ENCODE results near the gene SORL1-AS1.

SORL1-AS1 gene

GRCh38 chr11:121467471-121467870, 14.7 kb upstream of the SORL1-AS1 start:
- no peaks in the 10 kb centered on the region for H3K27me3 Mint-ChIP-seq (ENCODE audit: low read depth)
- no peak overlapping the region for H3K4me3 Mint-ChIP-seq
- H3K4me1 Mint-ChIP-seq: peaks cover 47% of the 10 kb centered on the region
- H3K36me3 Mint-ChIP-seq: peaks cover 3% of the 10 kb centered on the region
- peak overlapping the region; percentile 97 for H3K27ac Mint-ChIP-seq
- no peaks in the 10 kb centered on the region for H3K9me3 Mint-ChIP-seq
- no peak for DNase-seq (ENCODE audit: low spot score in 2 of 2, unreplicated experiment in 2 of 2)
- no peak for TF ChIP-seq CTCF (IDR thresholded peaks at IDR 0.05; ENCODE audit: unreplicated experiment)

GRCh38 chr11:121466063-121466794, 13.5 kb upstream of the SORL1-AS1 start:
- peak; percentile 68 to 83 for DNase-seq (ENCODE audit: low spot score in 2 of 2, unreplicated experiment in 2 of 2)
- Mint-ChIP-seq H3K27me3 (ENCODE audit: low read depth) (no peaks in the 10 kb centered on the region), H3K36me3 (peaks cover 3% of the 10 kb centered on the region), H3K4me3 (peak overlapping the region; percentile 7), H3K4me1 (peaks cover 58% of the 10 kb centered on the region), H3K9me3 (no peaks in the 10 kb centered on the region), H3K27ac (peak overlapping the region; percentile 97)
- no peak for TF ChIP-seq CTCF (IDR thresholded peaks at IDR 0.05; ENCODE audit: unreplicated experiment)

- H3K4me1 Mint-ChIP-seq: peaks cover 63% of the 10 kb centered on the region
Measured at GRCh38 chr11:121465709-121466062, 12.9 kb upstream of the SORL1-AS1 start.

DNA sequence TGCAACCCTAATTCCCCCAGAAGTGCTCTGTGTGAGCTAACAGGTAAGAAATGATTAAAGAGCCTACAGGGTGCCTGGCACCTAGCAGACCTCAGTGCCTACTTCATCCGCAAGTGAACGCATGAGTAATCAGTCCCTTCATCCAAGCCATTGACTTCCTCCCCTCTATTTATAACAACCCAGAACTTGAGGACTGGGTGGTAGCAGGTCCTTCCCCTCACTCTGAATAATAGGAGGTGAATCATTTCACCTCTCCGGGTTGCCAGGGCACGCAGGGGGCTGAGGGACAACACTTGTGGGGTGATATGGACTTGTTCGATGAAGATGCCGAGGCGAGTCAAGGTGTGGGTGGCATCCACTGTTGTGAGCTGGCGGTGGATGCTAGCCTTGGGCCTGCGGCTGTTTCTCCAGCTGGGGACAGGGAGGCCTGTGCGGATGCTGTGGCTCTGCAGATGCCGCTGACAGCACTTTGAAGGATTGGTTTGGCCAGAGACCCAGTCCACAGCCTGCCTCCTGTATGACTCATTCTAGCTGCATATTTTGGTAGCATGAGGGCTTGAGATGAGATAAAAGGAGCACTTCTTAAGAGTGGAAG, 11.7 kb upstream of the SORL1-AS1 start:
- Mint-ChIP-seq H3K4me1 (peaks cover 73% of the 10 kb centered on the region), H3K27ac (peak overlapping the region; percentile 97), H3K4me3 (no peak overlapping the region)

More at GRCh38 chr11:121465709-121466062, 12.9 kb upstream of the SORL1-AS1 start:
- Mint-ChIP-seq H3K27me3 (ENCODE audit: low read depth) (no peaks in the 10 kb centered on the region), H3K36me3 (no peaks in the 10 kb centered on the region), H3K4me3 (peak overlapping the region; percentile 7), H3K9me3 (no peaks in the 10 kb centered on the region), H3K27ac (peak overlapping the region; percentile 97)
- DNase-seq (ENCODE audit: low spot score in 2 of 2, unreplicated experiment in 2 of 2): no peak
- TF ChIP-seq CTCF (IDR thresholded peaks at IDR 0.05; ENCODE audit: unreplicated experiment): no peak

DNA sequence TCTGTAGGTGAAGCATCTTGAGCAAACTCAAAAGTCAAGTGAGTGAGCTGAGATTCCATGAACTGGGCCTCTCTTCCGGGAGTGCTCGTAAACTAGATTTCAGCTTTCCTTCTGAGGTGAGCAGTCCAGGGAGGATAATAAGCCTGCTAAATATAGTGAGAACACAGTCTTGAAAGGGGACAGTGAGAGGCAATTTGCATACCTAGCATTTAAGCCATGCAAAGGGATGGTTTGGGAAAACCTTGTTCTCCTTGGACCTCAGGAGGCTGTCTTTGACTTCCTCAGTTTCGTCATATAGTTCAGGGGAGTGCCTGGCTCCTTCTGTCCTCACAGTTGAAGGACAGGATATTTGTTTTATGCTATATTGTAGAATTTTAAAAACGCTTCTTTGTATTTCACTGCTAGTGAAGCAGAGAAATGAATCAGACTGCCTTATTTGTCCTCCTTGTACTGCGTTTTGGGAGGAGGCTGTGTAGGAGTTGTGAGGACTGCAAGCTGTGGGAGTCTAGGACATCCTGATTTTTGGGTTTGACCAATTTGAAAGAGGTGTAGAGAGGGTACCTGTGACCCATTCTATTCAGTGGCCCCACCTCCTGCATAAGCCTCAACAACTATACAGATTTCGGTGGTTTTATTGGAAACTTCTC, 11.0 kb upstream of the SORL1-AS1 start:
- DNase-seq (ENCODE audit: low spot score in 2 of 2, unreplicated experiment in 2 of 2): no peak
- no peaks in the 10 kb centered on the region for H3K9me3 Mint-ChIP-seq
- peaks cover 71% of the 10 kb centered on the region for H3K4me1 Mint-ChIP-seq
- H3K27me3 Mint-ChIP-seq (ENCODE audit: low read depth): no peaks in the 10 kb centered on the region
- TF ChIP-seq CTCF (IDR thresholded peaks at IDR 0.05; ENCODE audit: unreplicated experiment): no peak
- H3K36me3 Mint-ChIP-seq: no peaks in the 10 kb centered on the region
- no peak overlapping the region for H3K4me3 Mint-ChIP-seq
- no peak overlapping the region for H3K27ac Mint-ChIP-seq

More for the DNA sequence above, 11.7 kb upstream of the SORL1-AS1 start:
- peak in 1 of 2 experiments; percentile 68 for DNase-seq (ENCODE audit: low spot score in 2 of 2, unreplicated experiment in 2 of 2)
- Mint-ChIP-seq H3K27me3 (ENCODE audit: low read depth) (no peaks in the 10 kb centered on the region), H3K36me3 (no peaks in the 10 kb centered on the region), H3K9me3 (no peaks in the 10 kb centered on the region)
- no peak for TF ChIP-seq CTCF (IDR thresholded peaks at IDR 0.05; ENCODE audit: unreplicated experiment)
